T-helper 2 cell (primary cell): ENCODE measurements around the gene POU6F2.

Source experiments
- DNase-seq, 5 experiments: peaks; one replicate each; pipeline versions ENCODE4 v3.0.0 to v3.0.0-alpha.2; 2012 to 2022

POU6F2 gene

DNA sequence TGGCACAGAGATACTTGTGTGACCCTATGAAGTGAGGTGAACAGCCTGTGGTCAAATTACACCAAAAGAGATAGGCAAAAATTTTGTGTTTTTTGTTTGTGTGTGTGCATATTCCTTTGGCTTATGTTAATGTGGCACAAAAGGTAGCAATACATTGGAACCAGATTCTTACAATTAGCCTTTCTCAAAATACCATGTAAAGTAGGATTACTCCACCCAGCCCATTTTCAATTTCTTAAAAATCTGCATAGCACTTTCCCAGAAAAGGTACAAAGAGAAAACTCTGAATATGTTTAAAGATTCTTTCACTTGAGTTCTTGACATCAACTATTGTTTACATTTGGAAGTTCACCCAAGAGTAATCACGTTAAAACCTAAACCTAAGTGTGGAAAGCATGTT is 431.2 kb downstream of the POU6F2 start:
- DNase-seq, result no peak

DNA sequence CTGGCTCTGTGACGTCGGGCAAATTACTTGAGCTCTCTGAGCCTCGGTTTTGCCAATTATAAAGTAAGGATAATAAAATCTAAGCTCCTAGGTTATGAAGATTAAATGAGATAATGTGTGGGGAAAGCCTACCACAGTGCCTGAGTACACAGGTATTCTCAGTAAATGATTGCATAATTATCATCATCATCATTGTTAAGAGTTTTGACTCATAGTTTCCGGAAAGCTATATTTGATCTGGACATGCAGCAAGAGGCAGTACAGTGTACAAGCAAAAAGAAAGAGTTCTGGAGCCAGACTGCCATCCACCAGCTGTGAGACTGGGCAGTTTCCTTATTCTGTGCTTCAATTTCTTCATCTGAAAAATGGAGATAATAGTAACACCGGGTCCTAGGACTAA is 432.9 kb downstream of the POU6F2 start:
- DNase-seq, result peak in 1 of 5 experiments; percentile 9

DNA sequence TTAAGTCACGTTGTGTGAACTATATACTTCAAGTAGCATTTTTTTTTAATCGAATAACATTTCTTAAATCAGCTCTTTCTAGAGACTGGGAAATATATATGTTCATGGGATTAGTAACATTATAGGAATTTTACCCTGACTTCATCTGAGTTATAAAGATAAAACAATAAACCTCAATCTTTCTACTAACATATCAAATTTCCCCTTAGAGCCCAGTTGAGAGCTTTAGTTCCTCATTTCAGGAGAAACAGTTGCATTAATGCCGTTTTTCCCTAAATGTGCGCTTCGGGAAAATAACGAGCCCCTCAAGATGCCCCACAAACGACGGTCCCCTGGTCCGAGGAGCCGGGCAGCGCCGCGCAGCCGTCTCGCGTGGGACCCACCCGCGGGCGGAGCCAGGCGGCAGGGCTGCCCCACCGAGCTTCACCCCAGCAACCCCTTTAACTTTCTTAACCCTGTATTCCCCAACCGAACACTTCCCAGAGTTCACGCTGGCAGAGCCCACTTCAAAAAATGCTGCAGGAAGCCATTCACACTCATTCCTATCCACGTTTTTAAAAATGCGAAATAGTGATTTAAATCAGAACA is 436.0 kb downstream of the POU6F2 start:
- DNase-seq, result no peak

- DNase-seq, result peak in 4 of 5 experiments; percentile 9 to 83 (median 12)
These were observed 436.7 kb downstream of the POU6F2 start for GRCh38 chr7:39414224-39415035.

- DNase-seq, result no peak
These were observed 437.5 kb downstream of the POU6F2 start for GRCh38 chr7:39415091-39415787.

DNA sequence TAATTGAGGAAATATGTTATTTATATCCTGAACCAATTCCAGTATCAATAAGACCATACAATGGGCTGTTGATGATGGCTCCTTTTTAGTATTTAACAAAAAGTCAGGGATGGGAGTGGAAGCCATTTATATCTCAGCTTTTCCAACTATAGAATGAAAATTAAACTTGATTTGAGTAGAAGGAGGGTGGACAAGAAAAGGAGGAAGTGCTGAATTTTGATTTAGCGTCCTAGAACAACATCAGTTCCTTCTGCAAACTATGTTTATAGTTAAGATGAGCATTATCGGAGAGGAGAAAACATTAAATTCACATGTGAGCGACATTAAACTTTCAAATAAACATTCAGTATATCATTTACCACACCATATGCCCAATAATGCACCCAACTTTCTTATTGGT is 439.2 kb downstream of the POU6F2 start:
- DNase-seq, result no peak

DNA sequence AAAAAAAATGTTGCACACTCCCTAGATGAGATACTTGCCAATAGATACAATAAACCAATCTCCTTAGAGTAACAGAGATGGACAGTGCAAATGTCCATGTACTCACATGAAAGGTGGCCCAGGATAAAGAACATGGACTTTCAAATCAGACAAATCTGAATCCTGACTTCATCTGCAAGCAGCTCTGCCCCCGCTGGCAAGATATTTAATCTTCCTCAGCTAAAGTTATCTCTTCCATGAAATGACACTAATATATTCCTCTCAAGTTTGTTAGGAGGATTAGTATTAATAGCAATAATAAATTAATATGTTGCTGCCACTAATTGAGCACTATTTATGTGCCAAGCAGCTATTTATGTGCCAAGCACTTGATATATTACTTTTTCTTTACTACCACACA is 439.9 kb downstream of the POU6F2 start:
- no peak for DNase-seq

DNA sequence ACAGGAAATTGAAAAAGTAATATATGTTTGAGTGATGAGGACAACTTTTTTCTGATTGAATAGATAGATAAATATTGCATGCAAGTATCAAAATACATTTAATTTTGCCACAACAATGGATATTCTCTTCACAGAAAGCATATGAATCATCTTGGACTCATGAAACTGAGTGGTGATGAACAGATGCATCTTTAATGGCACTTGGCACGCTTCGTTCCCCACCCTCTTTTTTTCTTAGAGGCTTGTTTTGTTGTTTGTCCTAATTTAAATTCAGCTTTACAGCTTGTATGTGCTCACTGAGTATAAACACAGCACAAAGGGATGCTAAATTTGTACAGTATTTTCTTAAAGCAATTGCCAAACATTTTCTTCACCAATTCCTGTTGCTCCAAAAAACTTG is 443.5 kb downstream of the POU6F2 start:
- no peak for DNase-seq

GRCh38 chr7:39421661-39422060 is 444.0 kb downstream of the POU6F2 start:
- no peak for DNase-seq

DNA sequence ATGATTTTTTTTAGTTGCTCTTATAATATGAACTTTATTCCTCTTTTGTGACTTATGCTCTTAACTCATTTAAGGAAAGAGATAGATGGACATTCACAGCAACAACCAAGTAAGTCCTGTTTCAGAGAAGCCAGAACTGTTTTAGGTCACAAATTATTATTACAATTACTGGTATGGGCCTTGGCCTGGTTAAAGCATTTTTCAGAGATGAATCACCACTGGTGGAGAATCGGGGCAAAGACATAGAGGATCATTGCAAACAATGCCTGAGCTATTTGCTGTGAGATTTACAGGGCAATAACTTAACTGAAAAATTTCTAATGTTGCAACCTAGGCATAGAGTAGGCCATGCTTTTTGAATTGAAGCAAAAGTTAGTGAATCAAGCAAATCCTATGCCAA is 450.5 kb downstream of the POU6F2 start:
- DNase-seq, result no peak

DNA sequence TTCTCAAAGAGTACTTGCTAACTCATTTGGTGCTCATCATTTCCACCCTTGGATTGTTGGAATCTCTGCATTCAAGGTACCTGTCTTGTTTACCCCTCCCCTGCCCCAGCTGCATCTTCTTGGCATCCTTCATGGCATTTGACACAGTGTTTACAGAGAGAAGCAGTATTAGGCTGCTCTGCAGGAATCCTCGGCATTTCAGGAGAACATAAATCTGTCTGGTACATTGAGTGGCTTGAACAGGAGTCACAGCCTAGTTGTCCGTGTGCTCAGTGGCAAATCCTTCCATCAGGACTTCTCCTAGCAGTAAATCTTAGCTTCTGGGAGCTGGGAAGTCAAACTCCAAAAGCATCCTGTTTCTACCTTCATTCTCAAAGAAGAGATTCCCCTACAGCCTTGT is 451.7 kb downstream of the POU6F2 start:
- no peak for DNase-seq

GRCh38 chr7:39430441-39430840 is 452.7 kb downstream of the POU6F2 start:
- no peak for DNase-seq

DNA sequence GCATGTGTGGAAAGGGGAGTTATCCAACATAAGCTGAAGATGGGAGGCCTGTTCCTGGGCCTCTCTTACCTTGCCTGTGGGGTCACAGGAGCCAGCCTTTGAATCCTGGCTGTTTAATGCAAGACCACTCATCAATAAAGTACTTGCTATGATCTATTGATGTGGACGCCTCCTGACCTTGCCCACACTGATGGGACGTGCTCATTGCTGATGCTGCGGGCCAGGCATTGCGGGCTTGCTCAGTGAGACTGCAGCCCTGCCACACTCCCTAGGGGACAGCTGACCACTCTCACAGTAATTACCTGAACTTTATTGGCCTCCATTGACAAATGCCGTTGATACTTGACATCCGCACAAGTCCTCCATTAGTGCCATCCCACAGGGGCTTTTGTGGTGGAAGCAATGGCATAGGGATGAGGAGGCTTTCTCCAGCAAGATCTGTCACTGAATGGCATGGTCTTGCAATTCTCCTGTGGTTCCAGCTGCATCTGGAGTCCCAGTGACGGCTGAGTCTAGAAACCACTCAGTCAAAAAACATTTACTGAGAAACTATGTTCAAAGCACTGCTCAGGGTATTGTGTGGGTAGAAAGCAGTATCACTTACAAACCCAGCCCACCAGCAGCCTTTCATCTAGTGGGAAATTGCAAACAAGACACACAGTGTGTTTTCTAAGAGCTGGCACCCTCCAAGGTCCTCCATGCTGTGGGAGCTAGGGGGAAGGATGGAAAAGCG is 453.4 kb downstream of the POU6F2 start:
- DNase-seq, result no peak

DNA sequence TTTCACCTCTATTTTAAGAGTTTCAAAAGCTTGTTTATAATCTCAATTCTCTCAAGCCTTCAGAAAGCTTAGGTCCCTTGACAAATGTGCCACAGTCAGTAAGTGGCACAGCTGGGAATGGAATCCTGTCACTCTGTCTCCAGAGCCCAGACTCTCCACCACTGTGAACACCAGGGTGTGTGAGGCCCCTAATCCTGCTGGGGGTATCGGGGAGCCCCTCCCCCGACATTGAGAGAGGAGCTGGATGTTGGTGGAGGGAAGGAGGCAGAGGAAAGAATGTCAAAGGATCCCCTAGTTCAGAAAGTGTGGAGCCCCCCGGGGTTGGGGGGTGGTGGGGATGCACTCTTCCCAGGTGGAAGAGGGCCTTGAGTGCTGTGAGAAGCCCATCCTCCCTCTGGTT is 454.7 kb downstream of the POU6F2 start:
- no peak for DNase-seq

- no peak for DNase-seq
These were observed 455.2 kb downstream of the POU6F2 start for GRCh38 chr7:39432807-39433416.

DNA sequence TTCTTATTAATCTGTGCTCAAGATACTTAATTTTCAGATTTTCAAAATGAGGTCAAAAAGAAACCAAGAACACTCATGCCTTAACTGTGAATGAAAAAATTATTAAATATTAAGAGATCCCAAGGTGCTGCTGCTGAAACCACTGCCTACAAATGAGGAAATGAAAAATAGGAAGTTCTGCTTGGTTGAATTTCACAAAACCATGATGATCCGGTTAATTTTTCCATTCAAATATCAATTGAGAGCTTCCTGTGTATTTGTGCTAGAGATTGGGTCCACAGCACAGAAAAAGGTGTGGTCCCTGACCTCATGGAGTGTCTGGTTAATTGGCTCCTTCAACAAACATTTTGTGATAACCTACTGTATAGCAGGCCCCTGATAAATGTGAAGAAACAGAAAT is 455.8 kb downstream of the POU6F2 start:
- DNase-seq, result no peak

- no peak for DNase-seq
These were observed 456.3 kb downstream of the POU6F2 start for GRCh38 chr7:39434012-39434411.

DNA sequence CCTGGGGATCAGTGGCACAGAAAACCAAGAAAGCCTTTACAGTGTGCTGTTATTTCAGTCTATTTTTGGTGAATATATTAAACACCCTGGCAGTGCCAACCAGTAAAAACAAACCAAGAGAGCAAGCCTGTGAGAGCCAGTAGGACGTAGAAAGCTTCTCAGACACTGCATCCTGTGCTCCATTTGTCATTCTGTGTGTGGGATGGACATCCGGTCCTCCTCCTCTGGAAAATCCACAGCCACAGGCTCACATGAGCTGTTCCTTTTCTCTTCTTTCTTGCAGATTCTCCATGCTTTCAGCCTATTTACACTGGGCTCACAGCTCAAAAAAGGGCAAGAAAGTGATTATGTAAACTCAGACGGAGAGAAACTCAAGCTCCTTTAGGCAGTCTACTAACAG is 468.8 kb downstream of the POU6F2 start:
- no peak for DNase-seq

DNA sequence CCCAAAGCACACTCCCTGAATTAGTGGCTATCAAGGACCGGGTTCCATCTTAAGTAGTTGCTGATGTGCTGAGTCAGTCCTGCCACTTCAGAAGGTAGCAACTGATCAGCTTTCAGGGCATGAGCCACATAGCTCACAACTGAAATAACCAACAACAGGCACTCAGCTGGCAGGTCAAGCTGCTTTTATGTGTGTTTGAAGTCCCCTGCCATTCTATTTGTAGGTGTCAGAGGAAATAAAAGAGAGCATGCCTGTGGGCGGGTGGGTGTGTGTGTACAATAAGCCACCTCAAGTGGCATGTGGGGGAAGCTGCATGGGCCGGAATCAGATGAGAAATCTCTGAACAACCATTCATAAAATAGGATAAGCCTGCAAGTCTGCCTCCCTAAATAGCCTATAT is 474.2 kb downstream of the POU6F2 start:
- no peak for DNase-seq

DNA sequence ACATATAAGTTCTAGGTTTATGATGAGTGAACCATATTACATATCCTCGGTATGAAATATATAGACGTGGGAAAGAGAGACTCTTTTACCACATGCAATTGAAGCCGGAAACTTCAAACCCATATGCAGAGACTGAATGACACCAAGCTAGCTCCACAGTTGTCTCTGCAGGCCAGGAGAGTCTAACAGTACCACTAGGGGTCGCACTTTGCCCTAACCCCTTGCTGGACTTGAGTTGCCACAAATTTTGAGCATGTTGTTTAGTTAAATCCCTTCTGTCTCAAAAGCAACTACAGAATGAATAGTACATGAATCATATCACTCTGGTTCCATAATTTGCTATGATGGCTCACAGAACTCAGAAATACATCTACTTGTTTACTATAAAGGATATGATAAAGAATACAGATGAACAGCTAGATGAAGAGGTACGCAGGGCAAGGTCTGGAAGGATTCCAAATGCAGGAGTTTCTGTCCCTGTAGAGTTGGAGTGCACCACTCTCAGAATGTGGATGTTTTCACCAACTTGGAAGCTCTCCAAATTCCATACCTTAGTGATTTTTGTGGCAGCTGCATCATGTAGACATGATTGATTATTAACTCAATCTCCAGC is 476.1 kb downstream of the POU6F2 start:
- DNase-seq, result peak in 1 of 5 experiments; percentile 67

- DNase-seq, result no peak
These were observed 480.5 kb downstream of the POU6F2 start for GRCh38 chr7:39458061-39458745.

DNA sequence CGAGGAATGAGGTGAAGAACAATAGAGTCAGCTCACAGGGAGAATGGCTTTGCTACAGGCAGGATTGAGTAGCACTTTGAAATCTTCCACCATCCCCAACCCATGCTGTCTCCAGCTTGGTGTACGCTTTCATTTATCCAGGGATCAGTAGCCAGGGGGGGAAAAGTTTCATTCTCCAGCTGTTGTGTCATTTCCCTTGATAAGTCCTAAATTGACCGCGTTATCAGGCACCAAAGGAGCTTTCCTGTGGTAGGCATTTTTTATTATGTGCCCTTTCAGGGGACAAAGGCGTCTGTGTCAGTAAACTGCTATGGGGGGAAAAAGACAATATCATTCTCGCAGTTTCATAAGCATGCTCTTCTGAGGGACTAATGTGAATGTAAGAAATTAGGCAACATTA is 481.9 kb downstream of the POU6F2 start:
- DNase-seq, result no peak
